NOMO-1 treated with dmso at 0.1 percent for 144 hours (cell line): Measurements from ENCODE around the gene DPEP3.

ENCODE experiments used
- DNase-seq: peaks from one replicate; lab custom pipeline; 2025; ENCODE audit not compliant: unreplicated experiment; lab: John Stamatoyannopoulos, UW

Gene DPEP3

DNA sequence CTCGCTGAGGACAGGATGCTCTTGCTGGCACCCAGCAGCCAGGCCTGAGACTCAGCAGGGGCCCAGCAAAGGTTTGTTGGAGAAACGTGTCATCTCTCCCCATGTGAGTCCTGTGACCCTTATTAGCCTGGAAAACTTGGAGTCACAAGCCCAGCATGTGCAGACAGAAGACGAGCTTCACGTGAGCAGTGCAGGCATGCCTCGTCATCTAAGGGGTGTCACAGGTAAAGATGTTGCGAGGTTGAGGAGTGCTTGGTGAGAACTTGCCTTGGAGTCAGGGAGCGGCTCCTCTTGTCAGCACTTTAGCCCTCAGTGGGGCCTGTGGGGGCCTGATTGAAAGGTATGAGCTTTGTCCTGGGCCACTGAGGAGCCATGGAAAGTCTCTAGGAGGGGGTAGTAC is 46.5 kb downstream of the DPEP3 start:
- no peak for DNase-seq

DNA sequence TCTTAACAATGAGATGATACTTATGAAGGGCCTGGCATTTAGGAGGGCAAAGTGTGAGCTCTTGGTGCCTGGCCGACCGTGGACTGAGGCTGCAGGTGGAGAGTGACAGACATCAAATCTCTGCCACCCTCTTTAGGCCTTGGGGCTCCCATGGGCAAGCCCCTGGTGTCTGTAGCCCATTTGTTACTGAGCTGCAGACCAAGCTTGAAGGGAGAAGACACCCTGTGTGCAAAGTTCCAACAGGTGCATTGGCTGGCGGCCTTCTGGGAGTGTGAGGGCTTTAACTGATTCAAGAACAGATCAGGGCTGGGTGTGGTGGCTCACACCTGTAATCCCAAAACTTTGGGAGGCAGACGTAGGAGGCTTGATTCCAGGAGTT is 47.8 kb downstream of the DPEP3 start:
- DNase-seq, result no peak

DNA sequence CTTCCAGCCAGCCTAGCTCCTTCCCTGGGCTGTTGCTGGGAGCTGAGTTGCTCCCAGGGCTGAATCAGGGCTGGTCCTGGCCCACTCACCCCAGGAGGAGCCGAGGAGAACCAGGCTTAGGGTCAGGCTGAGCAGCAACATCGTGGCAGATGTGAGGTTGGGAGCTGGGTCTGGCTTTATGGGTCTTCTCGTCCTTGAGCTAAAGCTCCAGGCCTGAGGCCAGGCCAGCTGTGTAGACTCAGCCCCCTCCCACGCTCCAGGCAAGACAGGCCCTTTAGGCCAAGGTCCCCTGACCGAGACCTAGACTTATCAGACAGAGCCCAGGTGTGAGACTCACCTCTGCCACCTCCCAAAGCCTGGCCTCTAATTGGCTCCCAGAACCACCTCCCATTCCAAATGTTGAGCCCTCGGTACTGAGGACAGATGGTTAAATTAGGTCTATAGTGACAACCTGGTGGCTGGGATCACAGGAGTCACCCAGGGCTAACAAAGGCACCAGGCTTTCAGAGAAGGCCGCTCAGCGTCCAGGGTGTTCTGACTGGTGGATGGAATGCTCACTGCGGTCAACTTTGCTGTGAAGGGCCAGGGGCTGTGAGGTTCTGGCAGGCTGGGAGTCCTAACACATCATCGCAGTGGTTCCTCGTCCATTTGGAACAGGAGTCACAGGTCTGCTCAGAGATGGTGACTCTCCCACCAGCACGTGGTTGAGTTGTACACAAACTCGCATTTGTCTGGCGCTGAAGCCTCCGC is 48.4 kb downstream of the DPEP3 start, which contains the start of gene CTRL:
Gene CTRL, minus strand, starts transcription at position 151 of the 750 bp plus-strand sequence. Its CDS starts 10 bp downstream, at position 141.
- no peak for DNase-seq

DNA sequence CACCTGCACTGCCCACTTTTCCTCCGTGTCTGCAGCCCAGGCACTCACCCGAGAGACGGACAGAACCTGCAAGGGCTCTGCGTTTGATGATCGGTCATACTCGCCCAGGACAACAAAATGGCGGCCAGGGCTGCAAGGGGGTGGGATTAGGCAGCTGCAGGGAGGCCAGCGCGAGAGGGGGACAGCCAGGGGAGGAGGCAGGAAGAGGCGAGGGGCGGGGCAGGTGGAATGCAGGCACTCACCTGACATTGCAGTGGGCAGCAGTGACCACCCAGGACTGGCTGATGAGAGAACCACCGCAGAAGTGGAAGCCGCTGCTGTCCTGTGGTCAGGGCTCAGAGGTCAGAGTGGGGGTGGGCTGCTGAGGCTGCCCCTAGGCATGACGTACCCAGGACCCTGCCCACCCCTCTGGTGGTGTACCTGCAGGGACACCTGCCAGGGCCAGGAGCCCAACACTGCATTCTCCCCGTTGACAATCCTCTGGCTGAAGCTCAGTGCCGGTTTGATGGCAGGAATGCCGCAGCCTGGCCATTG is 49.6 kb downstream of the DPEP3 start:
- DNase-seq, result no peak

DNA sequence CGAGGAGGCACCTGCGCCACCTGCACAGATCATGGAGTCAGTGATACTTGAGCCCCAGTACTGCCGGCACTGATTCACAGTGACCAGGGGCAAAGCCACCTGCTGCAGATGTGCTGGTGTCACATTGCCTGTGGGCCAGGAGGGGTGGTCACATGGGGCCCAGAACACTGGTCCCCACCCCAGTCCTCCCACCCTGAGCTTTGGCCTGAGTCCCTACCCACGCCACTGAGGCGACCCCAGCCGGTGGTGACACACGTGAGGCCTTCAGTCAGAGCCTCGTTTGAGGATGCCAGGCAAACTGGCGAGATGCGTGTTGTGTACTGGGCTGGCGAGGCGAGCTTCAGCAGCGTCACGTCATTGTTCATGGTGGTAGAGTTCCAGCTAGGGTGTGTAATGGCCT is 50.1 kb downstream of the DPEP3 start:
- DNase-seq, result no peak

DNA sequence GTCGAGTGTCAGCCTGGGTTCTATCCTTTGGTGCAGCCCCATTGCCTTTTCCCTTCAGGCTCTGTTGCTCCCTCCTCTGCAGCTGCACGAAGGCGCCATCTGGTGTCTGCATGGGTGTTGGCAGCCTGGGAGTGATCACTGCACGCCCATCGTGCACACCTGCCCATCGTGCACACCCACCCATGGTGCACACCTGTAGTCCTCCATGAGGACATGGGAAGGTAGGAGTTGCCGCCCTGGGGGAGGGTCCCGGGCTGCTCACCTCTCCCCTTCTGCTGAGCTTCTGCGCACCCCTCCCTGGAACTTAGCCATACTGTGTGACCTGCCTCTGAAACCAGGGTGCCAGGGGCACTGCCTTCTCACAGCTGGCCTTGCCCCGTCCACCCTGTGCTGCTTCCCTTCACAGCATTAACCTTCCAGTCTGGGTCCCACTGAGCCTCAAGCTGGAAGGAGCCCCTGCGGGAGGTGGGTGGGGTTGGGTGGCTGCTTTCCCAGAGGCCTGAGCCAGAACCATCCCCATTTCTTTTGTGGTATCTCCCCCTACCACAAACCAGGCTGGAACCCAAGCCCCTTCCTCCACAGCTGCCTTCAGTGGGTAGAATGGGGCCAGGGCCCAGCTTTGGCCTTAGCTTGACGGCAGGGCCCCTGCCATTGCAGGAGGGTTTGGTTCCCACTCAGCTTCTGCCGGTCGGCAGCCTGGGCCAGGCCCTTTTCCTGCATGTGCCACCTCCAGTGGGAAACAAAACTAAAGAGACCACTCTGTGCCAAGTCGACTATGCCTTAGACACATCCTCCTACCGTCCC is 51.5 kb downstream of the DPEP3 start:
- no peak for DNase-seq

DNA sequence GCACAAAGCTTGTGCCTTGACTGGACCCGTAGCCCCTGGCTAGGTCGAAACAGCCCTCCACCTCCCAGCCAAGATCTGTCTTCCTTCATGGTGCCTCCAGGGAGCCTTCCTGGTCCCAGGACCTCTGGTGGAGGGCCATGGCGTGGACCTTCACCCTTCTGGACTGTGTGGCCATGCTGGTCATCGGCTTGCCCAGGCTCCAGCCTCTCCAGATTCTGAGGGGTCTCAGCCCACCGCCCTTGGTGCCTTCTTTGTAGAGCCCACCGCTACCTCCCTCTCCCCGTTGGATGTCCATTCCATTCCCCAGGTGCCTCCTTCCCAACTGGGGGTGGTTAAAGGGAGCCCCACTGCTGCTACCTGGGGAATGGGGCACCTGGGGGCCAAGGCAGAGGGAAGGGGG is 52.2 kb downstream of the DPEP3 start:
- DNase-seq, result no peak

DNA sequence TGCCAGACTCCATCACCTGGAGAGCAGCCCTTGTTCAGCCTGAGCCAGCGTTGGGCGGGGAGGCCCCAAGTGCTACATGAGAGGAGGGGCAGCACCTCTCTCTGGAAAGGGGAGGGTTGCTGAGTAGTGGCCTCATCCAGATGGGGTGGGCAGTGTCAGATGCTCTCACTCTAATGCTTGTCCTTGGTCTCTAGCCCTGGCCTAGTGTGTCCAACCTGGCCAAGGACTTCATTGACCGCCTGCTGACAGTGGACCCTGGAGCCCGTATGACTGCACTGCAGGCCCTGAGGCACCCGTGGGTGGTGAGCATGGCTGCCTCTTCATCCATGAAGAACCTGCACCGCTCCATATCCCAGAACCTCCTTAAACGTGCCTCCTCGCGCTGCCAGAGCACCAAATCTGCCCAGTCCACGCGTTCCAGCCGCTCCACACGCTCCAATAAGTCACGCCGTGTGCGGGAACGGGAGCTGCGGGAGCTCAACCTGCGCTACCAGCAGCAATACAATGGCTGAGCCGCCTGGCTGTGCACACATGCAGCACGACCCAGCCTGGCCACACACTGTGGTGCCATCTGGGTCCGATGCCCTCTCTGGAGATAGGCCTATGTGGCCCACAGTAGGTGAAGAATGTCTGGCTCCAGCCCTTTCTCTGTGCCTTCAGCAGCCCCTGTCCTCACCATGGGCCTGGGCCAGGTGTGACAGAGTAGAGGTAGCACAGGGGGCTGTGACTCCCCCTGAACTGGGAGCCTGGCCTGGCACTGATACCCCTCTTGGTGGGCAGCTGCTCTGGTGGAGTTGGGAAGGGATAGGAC is 53.0 kb downstream of the DPEP3 start:
- no peak for DNase-seq

DNA sequence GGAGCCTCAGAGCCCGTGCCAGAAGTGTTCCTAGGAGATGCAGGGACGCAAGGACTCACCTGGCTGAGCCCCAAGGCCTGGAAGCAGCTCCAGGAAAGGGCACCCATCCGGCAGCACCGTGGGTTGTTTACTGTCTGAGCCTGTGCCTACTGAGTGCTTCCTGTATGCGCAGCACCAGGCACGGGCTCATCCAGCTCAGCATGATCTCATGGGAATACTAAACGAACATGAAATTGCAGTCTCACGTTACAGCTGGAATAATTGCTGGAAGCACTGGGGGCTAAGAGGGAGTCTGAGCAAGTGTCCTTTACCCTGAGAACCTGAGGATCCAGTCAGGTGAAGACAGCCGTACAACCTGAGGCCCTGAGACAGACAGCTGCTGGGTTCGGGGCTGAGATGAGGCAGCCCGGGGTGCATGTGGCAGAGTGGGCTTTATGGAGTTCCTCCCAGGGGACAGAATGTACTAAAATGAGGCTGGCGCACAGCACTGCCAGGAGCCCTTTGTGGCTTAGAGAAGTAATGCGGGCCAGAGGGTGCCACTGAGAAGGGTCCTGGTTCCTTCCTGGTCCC is 54.0 kb downstream of the DPEP3 start:
- no peak for DNase-seq
